ENCODE results near the gene AAR2. TPM values are rescaled to one million over a fixed set of nuclear protein-coding genes. Genes with fewer than 3 reads are reported as not detected.

Gene AAR2
- total RNA-seq, 1 experiment from 2014 or later = 22.5 TPM

- ChIA-PET CTCF (interaction anchor here (0.7 to 6.1 kb wide), 5 partner anchors 17 to 217 kb away, joined by 3 to 90 read pairs (median 6); no protein-coding TSS in a partner anchor), POLR2A (no interaction called here)
- H3K27ac Mint-ChIP-seq = no peak overlapping the region
- no peak for TF ChIP-seq ZNF423 (CRISPR knock-in tag; IDR thresholded peaks at IDR 0.05)
- no peak for TF ChIP-seq ZNF416 (CRISPR knock-in tag; IDR thresholded peaks at IDR 0.05)
- TF ChIP-seq, protein P1, sequence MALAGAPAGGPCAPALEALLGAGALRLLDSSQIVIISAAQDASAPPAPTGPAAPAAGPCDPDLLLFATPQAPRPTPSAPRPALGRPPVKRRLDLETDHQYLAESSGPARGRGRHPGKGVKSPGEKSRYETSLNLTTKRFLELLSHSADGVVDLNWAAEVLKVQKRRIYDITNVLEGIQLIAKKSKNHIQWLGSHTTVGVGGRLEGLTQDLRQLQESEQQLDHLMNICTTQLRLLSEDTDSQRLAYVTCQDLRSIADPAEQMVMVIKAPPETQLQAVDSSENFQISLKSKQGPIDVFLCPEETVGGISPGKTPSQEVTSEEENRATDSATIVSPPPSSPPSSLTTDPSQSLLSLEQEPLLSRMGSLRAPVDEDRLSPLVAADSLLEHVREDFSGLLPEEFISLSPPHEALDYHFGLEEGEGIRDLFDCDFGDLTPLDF (CRISPR knock-in tag; IDR thresholded peaks at IDR 0.05) = no peak
- TF ChIP-seq, protein P2, sequence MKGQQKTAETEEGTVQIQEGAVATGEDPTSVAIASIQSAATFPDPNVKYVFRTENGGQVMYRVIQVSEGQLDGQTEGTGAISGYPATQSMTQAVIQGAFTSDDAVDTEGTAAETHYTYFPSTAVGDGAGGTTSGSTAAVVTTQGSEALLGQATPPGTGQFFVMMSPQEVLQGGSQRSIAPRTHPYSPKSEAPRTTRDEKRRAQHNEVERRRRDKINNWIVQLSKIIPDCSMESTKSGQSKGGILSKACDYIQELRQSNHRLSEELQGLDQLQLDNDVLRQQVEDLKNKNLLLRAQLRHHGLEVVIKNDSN (CRISPR knock-in tag; IDR thresholded peaks at IDR 0.05) = no peak
- TF ChIP-seq ARID4B (CRISPR knock-in tag; IDR thresholded peaks at IDR 0.05; ENCODE audit: borderline replicate concordance) = no peak
- no peak for TF ChIP-seq TP53 (CRISPR knock-in tag; IDR thresholded peaks at IDR 0.05)
- TF ChIP-seq MYBL2 (CRISPR knock-in tag; IDR thresholded peaks at IDR 0.05) = no peak
- no peak for TF ChIP-seq CBFB (CRISPR knock-in tag; IDR thresholded peaks at IDR 0.05; ENCODE audit: low read depth)
- TF ChIP-seq ESRRA (CRISPR knock-in tag; IDR thresholded peaks at IDR 0.05; ENCODE audit: borderline replicate concordance) = no peak
- TF ChIP-seq, protein P3, sequence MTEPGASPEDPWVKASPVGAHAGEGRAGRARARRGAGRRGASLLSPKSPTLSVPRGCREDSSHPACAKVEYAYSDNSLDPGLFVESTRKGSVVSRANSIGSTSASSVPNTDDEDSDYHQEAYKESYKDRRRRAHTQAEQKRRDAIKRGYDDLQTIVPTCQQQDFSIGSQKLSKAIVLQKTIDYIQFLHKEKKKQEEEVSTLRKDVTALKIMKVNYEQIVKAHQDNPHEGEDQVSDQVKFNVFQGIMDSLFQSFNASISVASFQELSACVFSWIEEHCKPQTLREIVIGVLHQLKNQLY (CRISPR knock-in tag; IDR thresholded peaks at IDR 0.05) = no peak
- no peak for TF ChIP-seq CDX4 (CRISPR knock-in tag; IDR thresholded peaks at IDR 0.05; ENCODE audit: borderline replicate concordance)
- TF ChIP-seq FOXJ3 (CRISPR knock-in tag; IDR thresholded peaks at IDR 0.05; ENCODE audit: borderline replicate concordance) = no peak
- TF ChIP-seq ZNF138 (CRISPR knock-in tag; conservative IDR thresholded peaks at IDR 0.05) = no peak
- no peak for TF ChIP-seq NR1H2 (CRISPR knock-in tag; IDR thresholded peaks at IDR 0.05)
- no peak for TF ChIP-seq E2F5 (CRISPR knock-in tag; IDR thresholded peaks at IDR 0.05)
- H3K4me1 Mint-ChIP-seq = peaks cover 23% of the 10 kb centered on the region
- H3K36me3 Mint-ChIP-seq = no peaks in the 10 kb centered on the region
- H3K27me3 Mint-ChIP-seq (ENCODE audit: low read depth) = no peaks in the 10 kb centered on the region; the same call in 1 of the 2 replicates
- DNase-seq (ENCODE audit: low spot score) (no peak), ATAC-seq (no peak)
- H3K9me3 Mint-ChIP-seq = no peaks in the 10 kb centered on the region
- H3K4me3 Mint-ChIP-seq = no peak overlapping the region
Observed at GRCh38 chr20:36275441-36276189, 39.3 kb downstream of the AAR2 start.

- ATAC-seq (no peak), DNase-seq (ENCODE audit: low spot score) (no peak)
- POLR2A ChIA-PET = interaction anchor here (0.8 kb wide), 1 partner anchor 10 kb away, joined by 3 read pairs; no protein-coding TSS in a partner anchor
- Mint-ChIP-seq H3K4me1 (peaks cover 11% of the 10 kb centered on the region; the same call in 1 of the 2 replicates), H3K4me3 (no peak overlapping the region), H3K9me3 (no peaks in the 10 kb centered on the region), H3K27ac (no peak overlapping the region), H3K36me3 (no peaks in the 10 kb centered on the region), H3K27me3 (ENCODE audit: low read depth) (no peaks in the 10 kb centered on the region; the same call in 1 of the 2 replicates)
- CTCF ChIA-PET = interaction anchor here (1.7 kb wide), 1 partner anchor 122 kb away, joined by 4 read pairs; no protein-coding TSS in a partner anchor
- TF ChIP-seq, protein P4, sequence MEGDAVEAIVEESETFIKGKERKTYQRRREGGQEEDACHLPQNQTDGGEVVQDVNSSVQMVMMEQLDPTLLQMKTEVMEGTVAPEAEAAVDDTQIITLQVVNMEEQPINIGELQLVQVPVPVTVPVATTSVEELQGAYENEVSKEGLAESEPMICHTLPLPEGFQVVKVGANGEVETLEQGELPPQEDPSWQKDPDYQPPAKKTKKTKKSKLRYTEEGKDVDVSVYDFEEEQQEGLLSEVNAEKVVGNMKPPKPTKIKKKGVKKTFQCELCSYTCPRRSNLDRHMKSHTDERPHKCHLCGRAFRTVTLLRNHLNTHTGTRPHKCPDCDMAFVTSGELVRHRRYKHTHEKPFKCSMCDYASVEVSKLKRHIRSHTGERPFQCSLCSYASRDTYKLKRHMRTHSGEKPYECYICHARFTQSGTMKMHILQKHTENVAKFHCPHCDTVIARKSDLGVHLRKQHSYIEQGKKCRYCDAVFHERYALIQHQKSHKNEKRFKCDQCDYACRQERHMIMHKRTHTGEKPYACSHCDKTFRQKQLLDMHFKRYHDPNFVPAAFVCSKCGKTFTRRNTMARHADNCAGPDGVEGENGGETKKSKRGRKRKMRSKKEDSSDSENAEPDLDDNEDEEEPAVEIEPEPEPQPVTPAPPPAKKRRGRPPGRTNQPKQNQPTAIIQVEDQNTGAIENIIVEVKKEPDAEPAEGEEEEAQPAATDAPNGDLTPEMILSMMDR (IDR thresholded peaks at IDR 0.05) = no peak
- TF ChIP-seq SMAD3 (CRISPR knock-in tag; IDR thresholded peaks at IDR 0.05; ENCODE audit: borderline replicate concordance) = no peak
- TF ChIP-seq OVOL2 (CRISPR knock-in tag; IDR thresholded peaks at IDR 0.05; ENCODE audit: borderline replicate concordance) = no peak
- no peak for TF ChIP-seq ARID4B (CRISPR knock-in tag; IDR thresholded peaks at IDR 0.05; ENCODE audit: borderline replicate concordance)
Observed at GRCh38 chr20:36277546-36277945, 41.3 kb downstream of the AAR2 start.
